ENCODE results near the gene HOXA7.

- TF ChIP-seq POLR2A (IDR thresholded peaks at IDR 0.05; ENCODE audit: extremely low read depth, insufficient read length) (no peak), CTCF (IDR thresholded peaks at IDR 0.05; ENCODE audit: low read depth, low read length) (no peak), MAX (IDR thresholded peaks at IDR 0.05; ENCODE audit: low read depth, low read length) (no peak)
Measured at GRCh38 chr7:27124096-27124901, 32.2 kb downstream of the HOXA7 start.

All from NB4 (cell line).